HG02588 (cell line): ENCODE results near the gene ANO7.

Source experiments
- ATAC-seq: cut with Tn5 transposase; IDR thresholded peaks from one replicate; pipeline ENCODE4 v1.9.1; 2021; ENCODE audit warnings: mild to moderate bottlenecking, moderate library complexity; ENCODE audit not compliant: unreplicated experiment

The ANO7 gene

DNA sequence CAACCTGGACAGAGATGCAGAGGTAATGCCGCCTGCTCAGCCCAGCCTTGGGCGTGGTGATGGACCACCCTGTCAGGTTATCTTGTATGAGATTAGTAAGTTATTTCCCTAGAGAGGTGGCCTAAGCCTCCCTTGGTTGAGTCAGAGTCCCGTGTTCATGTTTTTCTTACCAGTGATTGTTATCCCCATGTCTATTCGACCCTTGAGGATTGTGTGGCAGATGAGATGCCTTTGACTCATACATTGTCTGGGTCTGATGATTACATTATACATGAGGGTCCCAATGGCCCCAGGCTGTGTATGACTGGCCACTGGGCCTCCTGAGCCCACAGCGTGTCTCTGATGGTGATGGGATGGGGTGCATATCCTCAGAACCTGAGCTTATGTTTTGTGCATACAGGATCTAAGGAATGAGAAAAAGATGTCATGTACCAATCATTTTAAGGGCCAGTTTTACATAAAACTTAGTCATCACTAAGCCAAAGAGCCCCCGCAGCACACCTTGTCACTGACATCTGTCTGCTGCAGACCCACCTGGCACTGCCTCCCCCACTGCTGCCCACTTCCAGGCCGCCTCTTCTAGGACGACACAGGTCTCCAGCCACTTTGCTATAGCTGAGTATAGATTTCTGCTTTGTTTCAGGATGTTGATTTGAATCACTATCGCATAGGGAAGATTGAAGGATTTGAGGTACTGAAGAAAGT, 30.5 kb upstream of the ANO7 start:
- ATAC-seq, result no peak

DNA sequence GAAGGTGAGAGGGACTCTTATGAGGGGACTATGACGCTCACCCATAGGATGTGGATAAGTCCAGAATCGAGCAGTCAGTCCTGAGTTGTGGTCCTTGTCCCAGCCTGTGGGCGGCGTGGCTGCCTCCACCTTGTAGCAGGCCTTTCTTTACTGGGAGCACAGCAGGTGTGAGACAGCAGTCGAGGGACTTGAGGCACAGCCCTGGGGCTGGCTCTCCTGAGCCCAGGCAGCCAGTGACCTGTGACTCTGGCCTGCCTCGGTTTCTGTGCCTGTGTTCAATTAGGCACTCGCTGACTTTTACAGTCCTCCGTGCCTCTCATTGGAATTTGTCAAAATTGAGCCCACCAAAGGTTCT, 30.0 kb upstream of the ANO7 start:
- ATAC-seq, result no peak

DNA sequence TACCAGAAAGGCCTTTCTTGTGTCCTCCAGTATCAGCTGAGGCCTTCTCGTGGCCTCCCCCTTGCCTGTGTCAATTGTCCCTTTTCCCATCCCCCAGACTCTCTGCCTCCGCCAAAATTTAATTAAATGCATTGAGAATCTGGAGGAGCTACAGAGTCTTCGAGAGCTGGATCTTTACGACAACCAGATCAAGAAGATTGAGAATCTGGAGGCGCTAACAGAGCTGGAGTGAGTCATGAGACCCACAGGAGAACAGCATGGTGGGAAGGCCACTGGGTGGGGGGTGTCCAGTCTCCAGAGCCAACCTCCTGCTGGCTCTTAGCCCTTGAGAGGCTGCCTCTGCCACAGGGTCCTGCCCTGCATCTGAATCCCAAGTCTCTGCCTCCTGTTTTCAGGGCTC, 29.4 kb upstream of the ANO7 start:
- no peak for ATAC-seq

DNA sequence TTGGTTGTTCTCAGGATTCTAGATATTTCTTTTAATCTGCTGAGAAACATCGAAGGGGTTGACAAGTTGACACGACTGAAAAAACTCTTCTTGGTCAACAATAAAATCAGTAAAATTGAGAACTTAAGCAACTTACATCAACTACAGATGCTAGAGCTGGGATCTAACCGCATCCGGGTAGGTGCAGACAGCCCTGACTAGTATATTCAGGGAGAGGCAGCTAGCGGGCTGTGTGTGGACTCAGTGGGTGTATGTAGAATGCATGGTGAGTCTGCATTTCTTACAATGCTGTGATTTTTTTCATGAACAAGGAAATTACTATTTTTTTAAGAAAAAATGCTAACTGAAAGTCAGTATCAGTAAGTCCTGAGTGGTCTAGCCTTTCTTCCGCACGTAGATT, 28.2 kb upstream of the ANO7 start:
- ATAC-seq, result no peak

DNA sequence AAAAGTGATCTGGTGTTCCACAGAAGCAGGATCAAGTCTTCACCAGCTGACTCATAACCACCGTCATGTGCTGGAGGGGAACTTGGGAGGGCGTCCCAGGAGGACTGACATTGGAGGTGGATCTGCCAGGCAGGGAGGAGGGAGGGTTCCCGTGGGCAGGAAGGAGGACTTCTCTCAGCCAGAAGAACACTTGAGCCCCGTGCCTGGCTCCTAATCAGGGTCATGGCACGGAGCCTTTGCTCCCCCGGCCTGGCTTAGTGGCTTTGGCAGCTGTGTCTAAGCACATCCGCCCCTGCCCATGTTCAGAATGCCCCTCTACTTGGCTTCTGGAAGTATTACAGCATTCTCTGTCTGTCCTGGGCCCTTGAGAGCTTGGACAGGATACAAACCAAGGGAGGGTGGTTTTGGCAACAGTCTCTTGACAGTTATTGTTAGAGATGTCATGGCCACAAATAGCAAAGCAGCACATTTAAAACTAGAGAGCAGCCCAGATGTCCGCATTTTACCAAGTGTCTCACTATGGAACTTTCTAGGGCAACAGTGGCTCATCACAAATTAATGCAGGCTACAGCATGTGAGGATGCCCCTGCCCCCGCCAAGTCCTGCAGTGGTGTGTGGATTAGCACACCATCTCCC, 26.7 kb upstream of the ANO7 start:
- no peak for ATAC-seq

DNA sequence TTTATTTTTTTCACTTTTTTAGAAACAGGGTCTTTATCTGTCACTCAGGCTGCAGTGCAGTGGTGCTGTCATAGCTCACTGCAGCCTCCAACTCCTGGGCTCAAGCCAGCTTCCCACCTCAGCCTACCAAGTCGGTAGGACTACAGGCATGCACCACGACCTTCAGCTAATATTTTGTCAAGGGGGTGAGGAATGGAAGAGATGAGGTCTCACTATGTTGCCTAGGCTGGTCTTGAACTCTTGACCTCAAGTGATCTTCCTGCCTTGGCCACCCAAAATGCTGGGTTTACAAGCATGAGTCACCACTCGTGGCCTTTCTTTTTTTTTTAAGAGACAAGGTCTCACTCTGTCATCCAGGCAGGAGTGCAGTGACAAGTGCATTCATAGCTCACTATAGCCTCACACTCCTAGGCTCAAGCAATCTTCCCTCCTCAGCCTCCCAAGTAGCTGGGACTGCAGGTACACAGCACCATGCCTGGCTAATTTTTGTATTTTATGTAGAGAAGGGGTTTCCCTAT, 24.8 kb upstream of the ANO7 start:
- ATAC-seq, result no peak

DNA sequence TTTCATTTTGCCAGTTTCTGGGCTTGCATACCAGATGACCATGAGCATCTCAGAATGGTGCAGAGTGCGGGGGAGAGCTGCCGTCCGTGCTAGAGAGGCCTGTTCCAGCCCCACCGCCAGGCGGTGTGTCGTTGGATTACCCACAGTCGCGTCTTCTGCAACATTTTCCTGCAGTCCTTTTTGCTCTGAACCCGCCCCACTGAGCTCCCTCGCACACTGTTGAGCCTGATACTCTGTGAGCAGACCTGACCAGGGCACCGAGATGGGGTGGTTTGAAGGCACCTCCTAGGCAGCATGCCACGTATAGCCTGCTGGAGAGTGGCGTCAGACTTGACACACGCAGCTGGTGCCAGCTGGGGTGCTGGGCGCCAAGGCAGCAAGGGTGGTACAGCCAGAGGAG, 20.1 kb upstream of the ANO7 start:
- ATAC-seq, result no peak

DNA sequence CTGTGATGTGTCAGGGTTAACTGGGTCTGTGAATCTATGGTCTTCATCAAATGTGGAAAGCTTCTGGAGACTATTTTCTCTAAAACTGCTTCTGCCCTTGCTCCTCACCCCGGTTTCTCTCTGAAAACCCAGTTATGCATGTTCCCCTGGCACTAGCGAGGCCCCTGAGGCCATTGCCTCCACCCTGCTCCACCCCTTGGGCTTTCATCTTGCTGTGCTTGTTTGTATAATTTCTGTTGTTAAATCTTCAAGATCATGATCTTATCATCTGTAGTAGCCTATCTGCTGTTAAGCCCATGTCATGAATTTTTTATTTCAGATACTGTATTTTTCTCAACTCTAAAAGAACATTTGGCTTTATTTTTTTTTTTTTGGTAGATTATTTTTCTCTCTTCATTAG, 14.9 kb upstream of the ANO7 start:
- no peak for ATAC-seq

DNA sequence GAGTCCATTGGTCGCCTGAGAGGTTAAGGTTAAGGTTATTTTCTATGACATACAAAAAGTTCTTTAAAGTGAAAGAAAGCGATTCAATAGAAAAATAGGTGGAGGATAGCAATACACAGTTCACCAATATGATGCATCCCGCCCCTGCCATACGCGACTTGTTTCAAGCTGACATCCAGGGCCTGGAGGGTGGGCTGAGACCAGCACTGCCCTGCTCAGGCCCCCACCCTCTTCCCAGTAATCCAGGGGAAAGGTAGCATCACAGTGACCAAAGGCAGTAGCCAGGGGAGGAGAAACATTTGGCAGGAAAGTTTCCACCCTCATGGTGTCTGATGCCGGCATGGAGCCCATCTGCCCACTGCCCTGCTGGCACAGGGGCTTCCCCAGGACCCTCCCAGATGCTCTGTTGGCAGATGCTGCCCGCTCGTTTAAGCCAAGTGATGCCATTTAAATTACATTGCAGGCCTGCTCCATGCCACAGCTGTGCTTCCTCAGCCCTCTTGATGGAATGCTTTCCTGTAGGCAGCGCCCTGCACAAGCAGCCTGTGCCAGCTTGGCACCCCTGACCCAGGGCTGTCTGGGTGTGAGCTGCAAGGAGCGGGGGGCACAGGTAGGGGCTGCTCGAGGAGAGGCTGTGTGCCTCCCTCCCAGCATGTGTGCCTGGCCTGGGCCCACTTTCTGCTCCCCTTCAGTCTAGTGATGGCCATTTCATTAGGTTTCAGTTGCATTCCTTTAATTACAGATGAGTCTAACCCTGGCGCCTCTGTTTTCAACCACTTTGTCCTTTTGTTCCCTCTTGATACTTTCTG, 10.7 kb upstream of the ANO7 start:
- no peak for ATAC-seq

DNA sequence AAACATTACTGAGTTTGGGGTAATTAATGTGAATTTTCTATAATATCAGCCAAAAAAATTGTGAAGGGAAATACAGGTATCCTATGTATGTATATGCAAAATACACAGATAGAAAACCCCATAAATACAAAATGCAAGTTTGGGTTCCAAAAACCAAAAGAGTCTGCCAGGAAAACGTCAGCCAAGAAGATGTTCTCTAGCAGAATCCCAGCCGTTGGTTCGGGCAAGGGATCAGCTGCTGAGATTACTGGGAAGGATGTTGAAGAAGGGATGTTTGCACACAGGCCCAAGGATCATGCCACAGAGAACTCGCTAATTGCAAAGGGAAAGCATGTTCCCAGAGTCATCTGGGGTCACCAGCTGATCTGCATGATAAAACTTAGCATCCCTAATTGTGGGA, 9.5 kb upstream of the ANO7 start:
- ATAC-seq, result no peak

DNA sequence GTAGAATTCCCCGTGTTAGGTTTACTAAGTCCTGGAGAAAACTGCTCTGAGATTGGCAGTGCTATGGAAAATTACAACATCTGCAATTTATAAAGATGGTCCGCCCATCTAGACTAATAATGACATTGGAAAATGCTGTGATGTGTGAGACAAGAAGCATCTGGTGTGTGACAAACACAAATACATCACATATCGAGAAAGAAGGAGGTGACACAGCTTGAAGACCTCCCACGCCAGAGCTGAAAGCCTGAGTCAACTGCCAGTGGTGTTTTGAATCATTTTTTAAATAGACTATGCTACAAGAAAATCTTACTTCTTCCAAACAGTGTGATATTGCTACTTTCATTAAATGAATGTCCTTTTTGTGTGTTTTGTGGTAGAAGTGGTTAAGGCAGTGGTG, 8.6 kb upstream of the ANO7 start:
- no peak for ATAC-seq

DNA sequence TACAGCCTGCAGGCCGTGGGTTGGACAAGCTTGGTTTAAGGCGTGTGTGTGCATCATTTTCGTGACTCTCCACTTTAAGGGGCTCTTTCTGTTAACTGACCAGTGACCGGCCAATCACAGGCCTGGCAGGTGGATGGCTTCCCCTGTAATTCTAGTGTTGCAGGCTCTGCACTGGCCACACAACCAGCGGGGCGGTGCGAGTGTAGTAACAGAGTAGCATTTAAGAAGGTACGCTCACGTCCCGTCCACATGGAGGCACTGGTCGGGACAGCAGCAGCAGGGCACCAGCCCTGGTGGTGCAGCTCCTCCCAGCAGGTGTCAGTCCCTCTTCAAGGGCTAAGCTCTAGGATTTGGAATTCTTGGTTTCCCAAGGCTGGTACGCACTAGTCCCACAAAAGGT, 8.0 kb upstream of the ANO7 start:
- ATAC-seq, result no peak

DNA sequence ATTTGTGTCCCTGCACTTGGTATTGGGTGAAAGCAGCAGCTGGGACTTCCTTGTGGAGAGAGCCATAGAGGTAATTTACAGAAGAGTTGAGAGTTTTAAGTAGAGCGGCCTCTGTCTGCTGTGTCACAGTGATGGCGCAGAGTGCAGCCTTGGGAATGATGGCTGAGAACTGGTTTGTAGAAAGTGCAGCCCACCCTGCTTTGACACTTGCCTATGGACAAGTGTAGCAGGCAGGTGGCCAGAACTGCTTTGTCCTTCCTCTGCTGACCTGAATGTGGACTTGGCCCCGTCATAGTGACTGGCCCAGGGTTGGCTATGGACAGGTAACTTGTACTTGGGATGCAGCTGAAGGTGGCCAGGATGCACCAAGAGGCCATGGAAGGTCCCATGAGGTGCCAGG, 6.4 kb upstream of the ANO7 start:
- no peak for ATAC-seq

DNA sequence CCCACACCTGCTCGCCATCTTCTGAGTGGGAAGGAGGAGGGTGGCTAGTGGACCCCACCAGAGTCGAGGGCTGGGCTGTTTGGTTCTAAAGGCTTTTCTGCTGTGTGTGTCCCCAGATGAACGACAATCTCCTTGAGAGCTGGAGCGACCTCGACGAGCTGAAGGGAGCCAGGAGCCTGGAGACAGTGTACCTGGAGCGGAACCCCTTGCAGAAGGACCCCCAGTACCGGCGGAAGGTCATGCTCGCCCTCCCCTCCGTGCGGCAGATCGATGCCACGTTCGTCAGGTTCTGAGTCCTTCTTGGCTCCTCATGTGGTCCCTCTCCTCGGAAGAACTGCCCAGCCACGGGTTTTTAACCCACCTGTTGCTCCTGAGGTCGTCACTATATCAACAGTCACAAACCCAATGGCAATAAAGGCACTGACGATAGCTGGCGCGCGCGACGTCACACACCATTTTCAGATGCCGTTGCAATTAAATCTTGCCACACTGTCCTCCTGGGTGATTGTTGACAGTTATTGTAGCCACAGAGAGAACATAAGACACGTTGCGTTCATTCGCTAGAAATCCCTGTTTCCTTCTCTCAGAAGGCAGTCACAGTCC, 5.8 kb upstream of the ANO7 start:
- ATAC-seq, result no peak

DNA sequence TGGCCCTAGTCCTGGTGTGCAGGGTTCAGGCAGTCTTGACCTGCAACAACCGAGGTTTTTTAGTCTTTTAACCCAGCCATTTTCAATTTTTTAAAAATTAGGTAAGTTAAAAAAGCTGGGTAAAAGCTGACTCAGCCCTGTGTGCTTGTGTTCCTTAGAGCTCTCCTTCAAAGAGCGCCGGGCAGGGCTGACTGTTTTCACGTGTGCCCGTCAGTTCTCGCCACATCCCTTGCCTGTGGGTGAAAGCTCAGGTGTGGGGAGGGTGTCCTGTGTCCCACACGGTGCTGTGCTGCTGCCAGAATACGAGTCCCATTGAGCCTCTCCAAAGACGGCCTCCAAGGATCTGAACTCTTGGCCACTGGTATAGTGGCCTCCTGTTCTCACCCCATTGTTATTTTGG, 5.3 kb upstream of the ANO7 start:
- ATAC-seq, result no peak

DNA sequence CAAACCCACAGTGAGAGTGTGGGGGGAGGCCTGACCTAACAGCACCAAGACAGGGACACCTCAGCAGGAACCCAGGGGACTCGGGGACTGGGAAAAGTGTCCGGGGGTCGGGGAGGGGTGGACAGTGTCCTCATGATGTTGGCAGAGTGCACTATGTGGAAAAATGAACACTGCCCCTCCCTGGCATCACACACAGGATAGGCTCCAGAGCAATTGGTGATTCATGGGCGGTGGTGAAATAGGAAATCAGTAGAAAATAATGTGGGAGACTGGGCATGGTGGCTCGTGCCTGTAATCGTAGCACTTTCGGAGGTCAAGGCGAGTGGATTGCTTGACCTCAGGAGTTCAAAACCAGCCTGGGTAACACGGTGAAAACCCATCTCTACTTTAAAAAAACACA, 3.6 kb upstream of the ANO7 start:
- ATAC-seq, result no peak

DNA sequence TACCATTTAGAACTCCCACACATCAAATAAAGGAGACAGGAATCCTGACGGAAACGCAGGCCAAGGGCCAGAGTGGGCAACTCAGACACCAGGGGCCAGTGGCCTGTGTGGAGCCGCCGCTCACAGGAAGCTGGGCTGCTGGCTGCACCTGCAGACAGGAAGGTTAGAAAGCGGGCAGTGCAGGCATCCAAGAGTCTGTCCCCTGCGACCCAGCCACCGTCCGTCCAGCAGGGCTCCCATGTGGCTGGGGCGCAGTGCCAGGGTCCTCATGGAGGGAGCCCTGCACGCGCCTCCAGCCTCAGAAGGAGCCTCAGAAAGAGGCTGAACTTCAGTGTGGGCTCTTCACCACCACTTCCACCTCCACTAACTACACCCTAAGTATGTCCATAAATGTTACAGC, 2.5 kb upstream of the ANO7 start:
- ATAC-seq, result no peak

DNA sequence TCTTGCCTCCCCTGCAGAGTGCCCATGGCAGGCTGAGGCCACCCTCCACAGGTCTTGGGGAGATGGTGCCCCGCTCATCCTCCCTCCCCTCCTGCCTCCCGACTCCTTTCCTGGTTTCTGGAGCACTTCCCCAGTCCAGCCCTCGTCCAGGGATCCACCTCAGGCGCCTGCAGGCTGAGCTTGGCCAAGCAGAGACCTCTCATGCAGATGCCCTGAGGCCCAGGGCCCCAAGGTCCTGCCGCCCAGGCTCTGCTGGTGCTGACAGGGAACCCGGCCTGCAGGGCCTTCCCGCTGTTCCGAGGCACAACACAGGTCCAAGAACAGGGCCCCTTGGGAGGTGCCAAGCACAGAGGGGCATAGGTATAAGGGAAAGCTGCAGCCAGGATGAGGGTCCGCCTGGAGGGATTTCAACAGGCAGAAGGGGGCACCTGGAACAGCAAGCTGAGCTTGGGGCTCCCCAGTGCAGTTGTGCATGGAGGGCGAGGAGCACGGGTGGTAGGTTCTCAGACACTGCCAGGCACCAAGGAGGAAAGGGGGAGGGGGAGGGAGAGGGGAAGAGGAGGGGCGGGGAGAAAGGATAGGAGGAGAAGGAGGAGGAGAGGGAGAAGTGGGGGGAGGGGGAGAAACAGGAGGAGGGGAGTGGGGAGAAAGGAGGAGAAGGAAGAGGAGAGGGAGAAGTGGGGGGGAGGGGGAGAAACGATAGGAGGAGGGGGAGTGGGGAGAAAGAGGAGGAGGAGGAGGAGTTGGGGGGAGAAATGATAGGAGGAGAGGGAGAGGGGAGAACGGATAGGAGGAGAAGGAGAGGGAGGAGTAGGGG, 1.2 kb upstream of the ANO7 start:
- no peak for ATAC-seq

DNA sequence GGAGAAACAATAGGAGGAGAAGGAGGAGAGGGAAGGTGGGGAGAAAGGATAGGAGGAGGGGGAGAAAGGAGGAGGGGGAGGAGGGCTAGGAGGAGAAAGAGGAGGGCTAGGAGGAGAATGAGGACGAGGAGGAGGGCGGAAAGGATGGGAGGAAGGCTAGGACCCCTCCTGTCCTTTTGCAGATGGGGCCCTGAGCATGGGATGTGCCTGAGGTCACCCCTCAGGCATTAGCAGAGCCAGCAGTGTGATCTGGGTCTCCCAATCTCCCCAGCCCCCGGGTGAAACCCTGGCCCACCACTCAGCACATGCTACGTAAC, 601 bp upstream of the ANO7 start:
- ATAC-seq, result no peak

DNA sequence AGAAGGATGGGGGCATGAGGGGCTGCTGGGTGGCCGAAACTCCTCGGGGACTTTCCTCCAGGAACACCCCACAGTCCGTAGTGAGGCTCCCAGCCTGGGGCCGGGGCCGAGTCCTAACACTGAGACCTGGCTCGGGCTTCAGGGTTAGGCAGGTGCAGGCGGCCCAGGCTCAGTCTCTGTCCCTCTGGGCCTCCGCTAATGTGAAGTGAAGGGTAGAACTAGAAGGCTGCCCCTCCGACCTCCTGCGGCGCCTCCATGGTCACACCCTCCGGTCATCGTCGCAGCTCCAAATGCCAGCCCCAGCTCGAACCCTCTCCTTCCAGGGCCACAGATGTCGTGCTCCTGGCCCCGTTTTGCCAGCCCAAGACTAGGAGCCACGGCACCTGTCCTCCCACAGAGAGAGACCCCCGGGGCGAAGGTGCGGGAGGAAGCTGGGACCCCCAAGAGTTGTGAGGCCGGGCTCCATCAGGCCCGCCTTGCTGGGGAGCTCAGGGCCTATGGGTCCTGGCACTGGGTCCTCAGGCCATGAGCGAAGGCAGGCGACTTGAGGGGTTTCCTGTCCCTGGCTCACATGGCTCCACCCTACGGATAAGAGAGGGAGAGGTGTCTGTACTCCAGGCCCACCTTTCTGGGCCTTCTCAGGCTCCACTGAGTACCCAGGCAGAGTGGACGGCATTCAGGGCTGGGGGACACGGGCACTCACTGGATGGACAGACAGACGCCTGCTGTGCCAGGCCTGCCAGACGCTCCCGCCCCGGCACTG, 797 bp downstream of the ANO7 start:
- no peak for ATAC-seq
